Cortex of kidney (tissue), 1 donor: Measurements from ENCODE around the gene DST.
"Not testable (repeated sequence)": the region's sequence is repeated elsewhere in the genome, so short reads cannot be mapped to it uniquely, and the experiment has no call there.

ENCODE experiments used
- DNase-seq: peaks from one replicate; lab custom pipeline; 2025; lab: John Stamatoyannopoulos, UW

DST gene

DNA sequence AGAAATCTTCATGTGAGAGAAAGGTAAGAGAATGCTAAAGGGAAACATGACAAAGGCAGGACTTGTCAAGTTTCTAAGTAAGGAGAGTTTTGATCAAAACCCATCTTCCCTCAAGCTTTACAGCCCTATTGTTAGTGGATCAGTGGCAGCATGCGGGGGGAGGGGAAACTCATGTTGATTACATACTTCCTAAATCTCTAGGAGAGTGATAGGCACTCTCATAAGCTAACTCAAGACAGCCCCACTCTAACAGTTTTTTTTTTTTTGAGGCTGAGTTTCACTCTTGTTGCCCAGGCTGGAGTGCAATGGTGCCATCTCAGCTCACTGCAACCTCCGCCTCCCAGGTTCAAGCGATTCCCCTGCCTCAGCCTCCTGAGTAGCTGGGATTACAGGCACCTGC lies 18.6 kb upstream of the DST start:
- DNase-seq: not testable (repeated sequence)

DNA sequence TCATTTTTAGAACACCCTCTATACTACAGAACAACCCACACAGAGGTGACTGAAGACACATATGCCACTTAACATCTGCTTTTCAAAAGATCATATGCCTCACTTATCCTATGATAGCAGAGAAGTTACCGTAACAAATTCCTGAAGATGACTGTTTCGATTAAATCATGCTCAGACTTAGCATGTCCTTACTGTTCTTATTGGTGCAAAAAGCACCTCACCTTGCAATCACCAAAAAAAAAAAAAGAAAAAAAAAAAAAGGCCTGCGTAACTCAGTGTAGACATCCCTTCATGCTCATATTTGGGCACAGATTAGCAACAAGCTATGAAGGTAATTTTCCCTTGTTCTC lies 17.7 kb upstream of the DST start:
- DNase-seq: no peak

GRCh38 chr6:56659721-56660380 lies 17.2 kb upstream of the DST start:
- no peak for DNase-seq

GRCh38 chr6:56658326-56658725 lies 15.6 kb upstream of the DST start:
- no peak for DNase-seq

- no peak for DNase-seq
Observed at GRCh38 chr6:56657354-56657753, 14.7 kb upstream of the DST start.

DNA sequence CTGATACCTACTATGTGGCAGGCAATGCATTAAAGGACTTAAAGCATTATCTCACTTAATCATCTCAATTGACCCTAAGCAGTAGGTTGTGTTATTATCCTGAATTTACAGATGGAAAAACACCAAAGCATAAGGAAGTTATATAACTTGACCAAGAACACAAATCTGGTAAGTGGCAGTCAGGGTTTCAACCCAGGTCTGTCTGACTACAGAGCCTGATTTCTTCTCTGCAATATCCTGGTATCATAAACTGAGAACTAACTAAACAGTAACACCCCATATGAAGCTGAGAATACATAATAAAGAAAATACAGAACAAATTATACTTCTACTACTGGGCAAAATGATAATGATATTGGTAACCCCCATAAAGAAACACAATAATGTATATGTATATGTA lies 13.8 kb upstream of the DST start:
- no peak for DNase-seq

DNA sequence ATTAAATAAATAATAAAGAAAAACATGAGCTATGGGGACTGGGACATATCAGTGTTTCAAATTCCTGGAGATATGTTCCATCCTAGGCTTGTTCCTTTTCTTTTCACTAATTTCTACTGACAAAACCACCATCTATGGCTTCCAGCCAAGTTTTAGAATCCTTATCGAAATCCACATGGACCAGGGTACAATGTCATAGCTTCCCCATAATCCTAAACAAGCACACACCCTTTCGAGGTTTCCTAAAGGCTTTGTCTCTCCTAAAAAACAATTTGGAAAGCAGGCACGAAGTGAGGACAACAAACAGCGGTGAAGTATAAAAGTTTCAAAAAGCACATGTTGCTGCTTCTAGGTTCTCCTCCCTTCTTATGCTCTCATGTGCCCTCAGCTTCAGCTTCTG lies 13.3 kb upstream of the DST start:
- DNase-seq: no peak

DNA sequence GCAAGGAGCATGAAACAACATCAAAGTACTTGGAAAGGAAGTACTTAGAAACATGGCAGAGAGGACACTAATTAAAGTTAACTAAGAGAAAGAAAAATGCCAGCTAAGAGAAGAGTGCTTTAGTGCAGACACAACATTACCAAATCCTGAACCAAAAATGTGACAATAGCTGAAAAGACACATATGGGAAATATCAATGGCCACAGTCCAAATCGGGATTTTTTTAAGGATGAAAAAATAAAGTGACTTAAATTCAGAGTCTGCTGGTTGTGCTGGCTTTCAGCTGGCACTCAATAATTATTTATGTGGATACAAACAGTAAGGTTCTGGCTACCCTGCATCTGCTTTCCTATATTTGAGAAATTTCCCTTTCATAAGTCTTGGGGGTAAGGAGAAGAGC lies 12.6 kb upstream of the DST start:
- no peak for DNase-seq

GRCh38 chr6:56652994-56653393 lies 10.3 kb upstream of the DST start:
- no peak for DNase-seq

DNA sequence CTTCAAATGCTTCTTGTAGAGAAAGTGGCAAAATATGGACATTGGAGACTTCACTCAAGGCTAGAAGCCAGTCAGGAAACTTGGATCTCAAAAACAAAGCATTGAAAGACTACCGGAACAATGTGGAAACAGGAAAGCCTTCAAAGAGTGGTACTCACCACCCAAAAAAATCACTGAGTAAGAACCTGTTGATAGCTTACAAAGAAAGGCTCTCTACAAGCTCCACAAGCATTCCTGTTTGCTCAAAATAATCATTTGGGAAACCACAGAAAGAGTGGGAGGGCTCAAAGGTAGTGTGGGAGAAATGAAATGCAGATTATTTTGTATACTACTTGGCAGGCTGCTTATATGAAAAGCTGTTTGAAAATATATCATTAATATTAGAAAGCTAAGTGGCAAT lies 9.5 kb upstream of the DST start:
- DNase-seq: no peak

DNA sequence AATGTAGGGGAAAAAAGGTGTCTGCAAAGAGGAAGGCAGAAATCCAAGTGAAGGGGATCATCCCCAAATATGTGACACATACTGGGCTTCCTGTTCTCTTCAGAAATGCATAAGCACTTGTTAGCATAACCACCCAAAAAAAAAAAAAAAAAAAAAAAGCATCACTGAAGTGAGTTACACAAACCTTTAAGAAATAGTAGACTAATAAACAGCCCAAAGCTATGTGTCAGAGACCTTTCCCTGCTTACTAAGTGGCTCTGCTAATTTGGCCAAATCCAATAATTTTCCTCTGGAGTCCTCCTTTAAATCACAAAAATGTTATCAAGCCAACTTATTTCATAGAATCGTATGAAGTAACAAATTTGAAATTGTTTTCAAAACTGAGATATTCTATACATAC lies 7.5 kb upstream of the DST start:
- no peak for DNase-seq

DNA sequence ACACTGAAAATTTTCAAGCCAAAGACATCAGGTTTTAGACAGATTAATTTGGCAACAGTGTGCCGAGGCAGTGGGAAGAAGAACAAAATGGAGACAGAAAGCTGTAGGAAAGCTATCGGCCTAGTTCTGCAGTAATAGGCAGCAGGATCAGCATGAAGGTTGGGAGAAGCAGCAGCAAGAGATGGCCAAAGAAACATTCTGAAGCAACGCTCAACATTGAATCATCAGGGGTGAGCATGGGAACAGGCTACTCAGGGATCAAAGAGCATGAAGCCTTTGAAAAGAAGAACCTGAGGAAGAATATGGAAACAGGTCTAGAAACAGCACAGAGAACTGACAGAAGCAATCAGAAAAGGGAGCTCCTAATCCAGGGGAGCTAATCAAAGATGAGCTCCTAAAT lies 7.1 kb upstream of the DST start:
- no peak for DNase-seq

DNA sequence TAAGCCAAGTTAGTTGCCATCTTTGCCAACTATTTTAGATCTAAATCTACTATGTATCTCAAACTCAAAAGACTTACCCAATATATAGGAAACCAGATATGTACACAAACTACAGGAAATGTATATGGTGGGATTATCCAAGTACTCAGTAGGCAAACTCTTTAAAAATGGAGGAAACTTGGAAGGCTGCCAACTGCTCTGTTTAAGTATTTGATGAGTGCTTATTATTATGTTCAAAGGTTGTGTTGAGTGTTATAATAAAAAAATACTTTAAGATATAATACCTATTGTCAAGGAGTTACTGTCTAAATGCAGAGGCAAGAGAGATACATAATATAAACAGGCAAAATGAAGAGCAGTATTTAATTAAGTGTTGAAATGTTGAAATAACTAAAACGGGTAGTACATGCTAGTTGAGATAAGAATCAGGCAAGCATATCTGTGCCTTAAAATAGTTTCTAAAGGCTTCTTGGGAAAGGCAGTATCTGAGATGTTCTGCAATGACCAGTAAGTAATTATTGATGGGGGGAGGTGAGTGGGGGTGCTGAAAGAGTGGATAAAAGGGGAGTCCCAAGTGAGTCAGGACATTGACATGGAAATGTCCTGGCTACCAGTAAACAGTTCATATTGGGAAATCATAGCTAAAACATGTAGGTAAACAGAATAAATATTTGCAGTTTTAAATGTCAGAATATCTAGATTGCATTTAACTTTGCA lies 6.5 kb upstream of the DST start:
- no peak for DNase-seq

GRCh38 chr6:56647172-56647762 lies 4.6 kb upstream of the DST start:
- no peak for DNase-seq

GRCh38 chr6:56644366-56644765 lies 1.7 kb upstream of the DST start:
- DNase-seq: no peak

DNA sequence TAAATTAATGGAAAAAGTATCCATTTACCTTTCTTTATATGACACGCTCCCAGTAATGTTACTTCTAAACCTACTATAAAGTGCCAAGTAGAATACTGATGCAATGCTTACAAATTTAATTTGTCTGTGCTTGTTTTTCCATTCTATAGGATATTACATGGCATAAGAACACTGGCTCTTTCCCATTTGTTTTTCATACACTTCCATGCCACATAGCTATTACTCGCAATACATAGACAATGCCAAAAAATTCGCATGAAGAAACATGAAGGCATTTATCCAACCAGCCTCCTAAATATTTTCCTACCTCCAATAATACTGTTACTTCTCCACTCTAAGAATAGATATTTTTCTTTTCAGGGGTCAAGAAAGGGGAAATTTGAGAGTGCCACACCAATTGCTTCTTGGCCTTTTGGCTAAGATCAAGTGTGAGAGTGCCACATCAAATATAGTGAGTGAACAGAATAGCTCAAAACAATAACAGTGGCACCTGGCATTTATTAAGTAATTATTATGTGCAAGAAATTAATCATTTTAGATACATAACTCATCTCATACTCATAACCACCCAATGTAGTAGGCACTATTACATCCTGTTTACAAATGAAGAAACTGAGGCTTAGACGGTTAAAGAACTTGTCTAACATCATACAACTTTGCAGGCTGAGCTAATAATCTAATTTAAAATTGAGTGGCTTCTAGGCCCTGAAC lies 845 bp upstream of the DST start:
- no peak for DNase-seq

DNA sequence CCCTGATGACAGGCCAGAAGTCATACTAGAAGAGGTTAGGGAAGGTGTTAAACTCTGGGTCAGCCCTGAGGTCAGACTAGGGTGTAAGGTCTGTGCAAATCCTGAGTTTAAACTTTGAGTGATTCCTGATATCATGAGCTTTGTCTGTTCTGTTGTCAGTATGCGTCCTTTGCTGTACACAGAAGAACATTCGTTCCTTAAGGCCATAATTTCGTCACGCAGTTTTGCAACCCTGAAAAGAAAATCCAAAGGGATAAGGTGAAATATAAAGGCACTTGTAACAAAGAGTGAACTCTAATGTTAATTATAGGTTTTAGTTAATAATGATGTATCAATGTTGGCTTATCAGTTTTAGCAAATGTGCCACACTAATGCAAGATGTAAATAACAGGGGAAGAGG lies 2.3 kb downstream of the DST start:
- DNase-seq: no peak

- DNase-seq: no peak
Observed at GRCh38 chr6:56638760-56639159, 3.9 kb downstream of the DST start.

GRCh38 chr6:56637640-56638039 lies 5.0 kb downstream of the DST start:
- no peak for DNase-seq

- no peak for DNase-seq
Observed at GRCh38 chr6:56628105-56628504, 14.6 kb downstream of the DST start.

- no peak for DNase-seq
Observed at GRCh38 chr6:56625356-56625755, 17.3 kb downstream of the DST start.

GRCh38 chr6:56624728-56625069 lies 18.0 kb downstream of the DST start:
- DNase-seq: no peak

DNA sequence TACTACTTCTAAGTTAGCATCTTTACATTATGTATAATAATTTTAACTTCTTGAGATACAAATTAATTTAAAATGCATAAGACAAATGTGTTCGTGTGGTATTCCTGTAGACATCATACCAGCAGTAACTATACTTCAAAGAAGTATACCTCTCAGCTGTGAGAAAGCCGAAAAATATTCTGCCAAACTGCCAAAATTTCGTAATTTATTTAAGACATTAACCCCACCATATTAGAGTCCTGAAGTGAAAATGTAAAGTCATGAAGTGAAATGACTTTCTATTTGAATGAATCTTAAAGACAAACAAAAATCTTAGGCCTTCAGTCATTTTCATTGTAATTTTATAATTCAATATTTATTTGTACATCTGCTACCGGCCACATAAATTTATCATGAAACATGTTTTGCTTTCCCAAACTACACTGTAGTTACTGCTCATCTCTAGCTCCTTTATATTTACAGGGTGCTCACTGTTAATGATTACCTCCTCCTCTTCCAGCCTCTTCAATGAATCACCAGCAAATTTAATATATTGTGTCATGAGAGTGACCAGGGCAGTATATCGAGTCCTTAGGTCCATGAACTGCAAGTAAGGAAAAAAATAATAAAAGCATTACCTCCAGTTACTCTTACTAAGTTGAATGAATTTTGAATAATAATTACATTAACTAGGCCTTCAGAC lies 18.5 kb downstream of the DST start:
- DNase-seq: no peak
